GM12892 (cell line): ENCODE results near the gene CDKN2AIPNL.

Experiments used
- POLR2A ChIP-seq: IDR thresholded peaks from 2 replicates; pipeline ENCODE4 v1.6.1; 2011; ENCODE audit warnings: low read depth, low read length, control low read depth
- POLR2AphosphoS5 ChIP-seq: IDR thresholded peaks from 2 replicates; pipeline ENCODE4 v1.6.1; 2011; ENCODE audit warnings: low read depth, low read length, control low read depth

GRCh38 chr5:134439210-134439654, 27.6 kb upstream of the CDKN2AIPNL start:
- TF ChIP-seq POLR2AphosphoS5 (no peak), POLR2A (no peak)
